Heart left ventricle (tissue), 16 donors: ENCODE data around the gene STN1. TPM values are rescaled to one million over a fixed set of nuclear protein-coding genes. Genes with fewer than 3 reads are reported as not detected.

Source experiments
- ATAC-seq, 4 donors: fragments of 200-7000 bp; cut with Tn5 transposase; one replicate each; pipeline ENCODE4 v1.9.1; 2020 to 2022; ENCODE audit warnings: moderate library complexity in 4 of 4, mild to moderate bottlenecking in 3 of 4, moderate number of reproducible peaks in 1 of 4
- DNase-seq, 5 donors: peaks; one replicate each; pipeline ENCODE4 v3.0.0-alpha.2; 2020
- H3K27ac ChIP-seq, 12 donors: fragments of 200-600 bp; sonication (generic) in 4 of 12; one replicate each; pipeline versions ENCODE4 v1.5.0 to v1.8.0; 2016 to 2022; ENCODE audit warnings: mild to moderate bottlenecking in 2 of 12
- H3K27me3 ChIP-seq, 9 donors: fragments of 200-600 bp; sonication (generic) in 2 of 9; one replicate each; pipeline versions ENCODE4 v1.5.1 to v1.8.0; 2016 to 2022; ENCODE audit warnings: mild to moderate bottlenecking in 3 of 9
- H3K36me3 ChIP-seq, 9 donors: fragments of 200-600 bp; sonication (generic) in 2 of 9; one replicate each; pipeline versions ENCODE4 v1.5.0 to v1.8.0; 2018 to 2022; ENCODE audit warnings: mild to moderate bottlenecking in 2 of 9
- H3K4me1 ChIP-seq, 12 donors: fragments of 200-600 bp; sonication (generic) in 4 of 12; one replicate each; pipeline versions ENCODE4 v1.5.0 to v1.8.0; 2016 to 2022; ENCODE audit warnings: mild to moderate bottlenecking in 3 of 12
- H3K4me3 ChIP-seq, 12 donors: fragments of 200-600 bp; sonication (generic) in 4 of 12; one replicate each; pipeline versions ENCODE4 v1.5.0 to v1.8.0; 2017 to 2022; ENCODE audit warnings: mild to moderate bottlenecking in 9 of 12, moderate library complexity in 4 of 12
- H3K9me3 ChIP-seq, 12 donors: fragments of 200-600 bp; sonication (generic) in 4 of 12; one replicate each; pipeline versions ENCODE4 v1.5.0 to v1.8.0; 2016 to 2022; ENCODE audit warnings: mild to moderate bottlenecking in 1 of 12
- POLR2A ChIP-seq, 2 donors: fragments of 450-650 bp; IDR thresholded peaks; one replicate each; pipeline ENCODE4 v1.6.1; 2017; ENCODE audit warnings: antibody characterized with exemption in 2 of 2, mild to moderate bottlenecking in 2 of 2, moderate library complexity in 2 of 2
- WGBS, 4 donors: extraction: QIAGEN DNeasy Blood & Tissue Kit in 2 of 4; methylation state at CpG; one replicate each; pipeline versions ENCODE4 v1.1.5 to v1.1.7; 2013 to 2018; 5-methylcytosine and 5-hydroxymethylcytosine counted together
- intact Hi-C, 10 donors: fragments of 100-400 bp; cut with DNase I; formaldehyde crosslinking; loops; one replicate each; pipeline versions ENCODE4 v1.11.1 to v1.14.2; 2022
- polyA plus RNA-seq, 2 donors: library from polyadenylated mRNA; stranded (reverse); fragments of 200-250 nt; gene quantifications; one replicate each; pipeline ENCODE4 v1.2.3, GENCODE V29; 2013
- total RNA-seq, 9 donors: library from RNA; depleted of rRNA in 2 of 9; stranded (reverse); fragments of >200 nt in 2 of 9; fragmentation: NEBNext Ultra II Directional in 3 of 9; extraction: Animal tissue kit (Norgen Biotek cat#: 25700) in 3 of 9; gene quantifications; one replicate each; pipeline versions ENCODE4 v1.1.0 to v1.2.4, GENCODE V29; 2016 to 2023
- TF ChIP-seq, protein P1 (sequence below), 12 donors: fragments of 200-600 bp; sonication (generic) in 4 of 12; IDR thresholded peaks; one replicate each; pipeline versions ENCODE4 v1.5.0 to v1.8.0; 2018 to 2022; ENCODE audit warnings: antibody characterized with exemption in 12 of 12, mild to moderate bottlenecking in 5 of 12
- donor health status: ischemic (EF 13 %, LVEDD 7.1; RV severe dilation, severe dysfunction).
- donor health status: healthy with polysubstance abuse.
- donor health status: DM: no; HTN: yes; CAD: no.
- donor health status: DM: no; HTN: no; CAD: no.
- donor health status: ischemic (EF 25% LVEDD 6.9; RV normal size, moderate dysfunction).
- donor health status: ischemic (EF 25% LVEDD 5.7; RV mildly dilated, moderate dysfunction).
- donor health status: healthy.
- donor health status: DM: yes; HTN: yes; CAD: no.
- donor health status: ischemic (EF 35%, LVEDD 5.7; RV mildly dilated, moderate dysfunction).
- donor health status: nonischemic (EF 11% LVEDD 7.7; RV severe dilation, severe dysfunction).
- donor health status: DM: yes; HTN: yes; CAD: no.
- donor health status: PGD.
- donor health status: ischemic (EF 29% LVEDD 5.4; RV normal size, mild dysfunction).
- donor health status: nonischemic (EF 23%, LVEDD 6.1; RV moderate dilation, normal function).

The STN1 gene
- total and polyA plus RNA-seq, 11 donors, result 23.1 to 53.1 (median 32.7) TPM

- peak; percentile 62 to 87 (median 71) for DNase-seq
- H3K9me3 ChIP-seq, result no peaks in the 10 kb centered on the region
- no peak overlapping the region for H3K4me3 ChIP-seq
- TF ChIP-seq, protein P1, sequence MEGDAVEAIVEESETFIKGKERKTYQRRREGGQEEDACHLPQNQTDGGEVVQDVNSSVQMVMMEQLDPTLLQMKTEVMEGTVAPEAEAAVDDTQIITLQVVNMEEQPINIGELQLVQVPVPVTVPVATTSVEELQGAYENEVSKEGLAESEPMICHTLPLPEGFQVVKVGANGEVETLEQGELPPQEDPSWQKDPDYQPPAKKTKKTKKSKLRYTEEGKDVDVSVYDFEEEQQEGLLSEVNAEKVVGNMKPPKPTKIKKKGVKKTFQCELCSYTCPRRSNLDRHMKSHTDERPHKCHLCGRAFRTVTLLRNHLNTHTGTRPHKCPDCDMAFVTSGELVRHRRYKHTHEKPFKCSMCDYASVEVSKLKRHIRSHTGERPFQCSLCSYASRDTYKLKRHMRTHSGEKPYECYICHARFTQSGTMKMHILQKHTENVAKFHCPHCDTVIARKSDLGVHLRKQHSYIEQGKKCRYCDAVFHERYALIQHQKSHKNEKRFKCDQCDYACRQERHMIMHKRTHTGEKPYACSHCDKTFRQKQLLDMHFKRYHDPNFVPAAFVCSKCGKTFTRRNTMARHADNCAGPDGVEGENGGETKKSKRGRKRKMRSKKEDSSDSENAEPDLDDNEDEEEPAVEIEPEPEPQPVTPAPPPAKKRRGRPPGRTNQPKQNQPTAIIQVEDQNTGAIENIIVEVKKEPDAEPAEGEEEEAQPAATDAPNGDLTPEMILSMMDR (IDR thresholded peaks at IDR 0.05), result peak; percentile 69 to 92 (median 84)
- TF ChIP-seq POLR2A (IDR thresholded peaks at IDR 0.05), result no peak
- ATAC-seq, result peak; percentile 55 to 78 (median 68)
- peaks cover 0 to 42% (median 26%) of the 10 kb centered on the region in 12 donors for H3K4me1 ChIP-seq
- WGBS, 4 donors, result 4 to 11% (median 7%) methylated on average over 6 of the region's 6 CpGs
- H3K27me3 ChIP-seq, result no peaks in the 10 kb centered on the region
- intact Hi-C loops, result loop anchor here (2.0 to 10.0 kb wide), 8 partner anchors 79 to 324 kb away; partner anchors contain the start of genes SFR1 (in 5 of the 10) and SLK (in 2 of the 10)
- H3K27ac ChIP-seq, result peak overlapping the region in 9 of 12 donors; percentile 17 to 65 (median 54)
- peaks cover 0 to 58% (median 47%) of the 10 kb centered on the region in 9 donors for H3K36me3 ChIP-seq
These were observed 29.7 kb downstream of the STN1 start for GRCh38 chr10:103888113-103888841.

- Histone ChIP-seq H3K4me1 (peaks cover 0 to 47% (median 23%) of the 10 kb centered on the region in 12 donors), H3K4me3 (no peak overlapping the region), H3K27ac (peak overlapping the region in 5 of 12 donors; percentile 2 to 71 (median 42)), H3K36me3 (peaks cover 0 to 62% (median 52%) of the 10 kb centered on the region in 9 donors), H3K27me3 (no peaks in the 10 kb centered on the region), H3K9me3 (no peaks in the 10 kb centered on the region)
- DNase-seq (no peak), ATAC-seq (no peak)
- WGBS, 4 donors, result 71 to 84% (median 79%) methylated on average over 6 of the region's 6 CpGs
- TF ChIP-seq POLR2A (IDR thresholded peaks at IDR 0.05), result no peak
- TF ChIP-seq, protein P1 (IDR thresholded peaks at IDR 0.05), result no peak
- intact Hi-C loops, result loop anchor here (1.0 to 10.0 kb wide), 8 partner anchors 82 to 327 kb away; partner anchors contain the start of genes SFR1 (in 5 of the 10) and SLK (in 1 of the 10)
These were observed 32.4 kb downstream of the STN1 start for GRCh38 chr10:103885617-103886016.

DNA sequence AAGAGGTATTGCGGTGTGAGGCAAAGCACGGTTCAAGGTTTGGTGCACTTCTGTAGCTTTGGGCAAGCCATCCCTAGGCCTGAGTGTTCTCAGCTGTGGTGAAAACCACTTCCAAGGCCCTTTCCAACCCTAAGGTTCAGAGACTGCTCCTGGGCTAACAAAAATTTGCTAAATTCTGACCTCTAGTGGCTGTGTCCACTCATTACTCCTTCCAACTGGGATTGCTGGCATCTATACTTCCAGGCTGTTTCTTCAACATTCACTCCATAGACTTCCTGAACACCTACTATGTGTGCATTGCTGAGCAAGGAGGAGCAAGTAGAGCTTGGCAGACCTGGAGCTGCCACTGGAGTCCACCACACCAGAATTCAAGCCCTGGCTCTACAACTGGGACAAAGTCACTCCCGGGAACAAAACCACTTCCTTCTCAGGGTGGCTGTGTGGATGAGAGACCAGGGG is 33.3 kb downstream of the STN1 start:
- Histone ChIP-seq H3K36me3 (peaks cover 0 to 69% (median 52%) of the 10 kb centered on the region in 9 donors), H3K27me3 (no peaks in the 10 kb centered on the region), H3K4me1 (peaks cover 0 to 42% (median 21%) of the 10 kb centered on the region in 12 donors), H3K27ac (peak overlapping the region in 4 of 12 donors; percentile 9 to 50 (median 20)), H3K4me3 (no peak overlapping the region), H3K9me3 (no peaks in the 10 kb centered on the region)
- peak in 3 of 4 donors; percentile 33 to 48 (median 42) for ATAC-seq
- intact Hi-C loops, result loop anchor here (1.0 to 10.0 kb wide), 9 partner anchors 83 to 328 kb away; partner anchors contain the start of genes SFR1 (in 5 of the 10) and SLK (in 1 of the 10)
- TF ChIP-seq, protein P1 (IDR thresholded peaks at IDR 0.05), result peak; percentile 59 to 84 (median 76)
- TF ChIP-seq POLR2A (IDR thresholded peaks at IDR 0.05), result no peak
- WGBS, 4 donors, result 64 to 71% (median 68%) methylated on average over 3 of the region's 3 CpGs
- peak in 1 of 5 donors; percentile 28 for DNase-seq
